Left hindlimb (tissue), 1 donor: ENCODE data around the gene PDLIM4.
A peak's percentile ranks its signal among the peaks of the same experiment; 100 is the strongest.

Experiments used
- DNase-seq: peaks from one replicate; pipeline ENCODE4 v3.0.0-alpha.2; 2018

Gene PDLIM4, protein sequence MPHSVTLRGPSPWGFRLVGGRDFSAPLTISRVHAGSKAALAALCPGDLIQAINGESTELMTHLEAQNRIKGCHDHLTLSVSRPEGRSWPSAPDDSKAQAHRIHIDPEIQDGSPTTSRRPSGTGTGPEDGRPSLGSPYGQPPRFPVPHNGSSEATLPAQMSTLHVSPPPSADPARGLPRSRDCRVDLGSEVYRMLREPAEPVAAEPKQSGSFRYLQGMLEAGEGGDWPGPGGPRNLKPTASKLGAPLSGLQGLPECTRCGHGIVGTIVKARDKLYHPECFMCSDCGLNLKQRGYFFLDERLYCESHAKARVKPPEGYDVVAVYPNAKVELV

DNA sequence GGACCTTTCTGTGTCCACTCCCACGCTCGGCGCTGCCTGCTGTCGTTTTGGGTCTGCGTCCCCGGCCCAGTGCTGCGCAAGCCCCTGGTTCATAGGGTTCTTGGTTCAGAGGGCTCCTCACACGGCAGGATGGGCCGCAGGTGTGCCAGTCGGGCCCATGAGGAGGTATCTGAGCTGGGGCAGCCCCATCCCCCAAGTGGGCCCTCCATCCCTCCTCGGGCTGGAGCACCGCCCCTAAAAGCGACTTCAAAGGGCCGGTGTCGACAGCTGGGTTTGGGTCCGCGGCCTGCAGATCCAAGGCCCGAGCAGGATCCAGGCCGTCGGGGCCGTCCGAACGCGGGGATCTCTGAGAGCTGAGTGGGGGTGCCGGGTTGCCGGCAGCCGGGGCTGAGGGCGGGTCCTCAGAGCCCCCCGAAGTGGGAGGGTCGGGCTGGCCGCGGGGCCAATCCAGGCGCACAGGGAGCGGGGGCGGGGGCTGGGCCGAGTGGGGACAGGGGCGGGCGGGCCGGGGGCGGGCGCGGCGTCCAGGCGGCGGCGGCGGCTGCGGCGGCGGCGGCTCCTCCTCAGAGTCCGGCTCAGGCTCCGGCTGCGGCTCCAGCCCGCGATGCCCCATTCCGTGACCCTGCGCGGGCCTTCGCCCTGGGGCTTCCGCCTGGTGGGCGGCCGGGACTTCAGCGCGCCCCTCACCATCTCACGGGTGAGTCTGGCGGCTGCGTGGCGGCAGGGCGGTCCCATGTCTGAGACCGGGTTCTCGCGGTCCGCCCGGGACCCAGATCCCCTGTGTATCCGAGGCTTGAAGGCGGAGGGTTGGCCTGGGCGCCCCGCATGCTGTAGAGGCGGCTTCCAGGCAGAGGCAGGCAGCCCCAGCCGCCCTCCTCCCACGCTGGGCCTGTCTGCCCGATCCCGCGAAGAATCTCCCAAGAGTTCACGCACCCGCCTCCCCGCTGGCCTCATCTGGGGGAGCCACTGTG lies at the start of gene PDLIM4:
TSS of gene PDLIM4 (plus strand) at position 566 of the 971 bp plus-strand sequence. CDS start at position 605, 39 bp downstream.
- peak; percentile 88 for DNase-seq

DNA sequence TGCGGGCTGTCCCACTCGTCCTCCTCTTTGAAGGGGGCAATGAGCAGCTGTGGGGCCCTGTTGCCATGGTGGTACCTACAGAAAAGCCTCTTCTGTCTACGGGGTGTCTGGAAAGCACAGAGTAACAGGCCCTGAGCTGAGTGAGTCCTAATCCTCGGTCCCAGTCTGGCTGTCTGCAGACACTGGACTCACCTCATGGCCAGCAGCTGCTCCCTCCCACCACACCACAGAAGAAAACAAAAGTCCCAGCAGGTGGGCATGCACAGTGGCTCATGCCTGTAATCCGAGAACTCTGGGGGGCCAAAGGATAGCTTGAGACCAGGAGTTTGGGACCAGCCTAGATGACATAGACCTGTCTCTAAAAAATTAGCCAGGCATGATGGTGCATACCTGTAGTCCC lies 49.7 kb upstream of the PDLIM4 start:
- no peak for DNase-seq

DNA sequence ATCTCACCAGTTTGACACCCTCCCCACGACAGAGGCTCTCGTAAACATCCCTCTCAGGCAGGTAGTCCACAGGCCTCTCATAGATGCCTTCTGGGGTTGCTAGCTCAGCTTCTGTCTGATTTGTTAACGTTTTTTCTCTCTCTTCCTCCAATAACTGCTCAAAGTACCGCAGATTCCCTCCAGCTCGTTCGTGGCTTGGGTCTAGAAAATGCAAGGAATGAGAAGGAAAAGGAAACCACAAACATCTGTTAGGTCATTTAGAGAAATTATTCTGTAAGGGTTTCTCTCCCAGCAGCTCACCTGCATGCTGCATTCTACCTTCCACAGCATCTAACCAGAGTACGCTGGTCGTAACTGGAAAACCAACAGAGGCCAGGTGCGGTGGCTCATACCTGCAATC lies 48.4 kb upstream of the PDLIM4 start:
- DNase-seq: no peak

DNA sequence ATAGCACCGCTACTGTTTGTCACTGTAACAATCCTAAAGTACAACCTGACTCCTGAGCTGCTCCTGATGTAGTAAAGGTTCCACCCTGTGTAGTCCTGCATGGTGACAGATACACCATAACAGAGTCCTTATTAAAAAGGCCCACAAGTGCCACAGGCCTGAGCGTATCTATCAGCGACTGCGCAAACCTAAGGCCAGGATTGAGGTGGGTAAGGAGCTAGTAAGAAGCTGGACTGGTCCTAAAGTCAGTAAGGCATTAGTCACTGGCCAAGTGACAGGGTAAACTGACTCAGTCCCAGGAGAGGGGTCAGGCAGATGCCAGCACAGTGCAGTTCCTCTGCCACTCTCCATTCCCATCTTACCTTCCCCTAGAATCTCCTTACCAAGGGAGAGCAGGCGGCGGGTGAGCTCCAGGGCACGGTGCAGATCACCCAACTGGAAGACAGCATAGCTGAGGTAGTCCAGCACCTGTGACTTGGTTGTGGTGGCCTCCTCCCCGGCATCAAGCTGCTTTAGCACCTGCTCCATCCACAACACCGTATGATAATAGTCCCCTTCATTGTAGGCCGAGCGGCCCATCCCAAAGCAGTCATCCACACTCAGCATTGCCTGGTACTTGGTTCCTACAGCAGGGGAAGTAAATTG lies 47.5 kb upstream of the PDLIM4 start:
- no peak for DNase-seq

DNA sequence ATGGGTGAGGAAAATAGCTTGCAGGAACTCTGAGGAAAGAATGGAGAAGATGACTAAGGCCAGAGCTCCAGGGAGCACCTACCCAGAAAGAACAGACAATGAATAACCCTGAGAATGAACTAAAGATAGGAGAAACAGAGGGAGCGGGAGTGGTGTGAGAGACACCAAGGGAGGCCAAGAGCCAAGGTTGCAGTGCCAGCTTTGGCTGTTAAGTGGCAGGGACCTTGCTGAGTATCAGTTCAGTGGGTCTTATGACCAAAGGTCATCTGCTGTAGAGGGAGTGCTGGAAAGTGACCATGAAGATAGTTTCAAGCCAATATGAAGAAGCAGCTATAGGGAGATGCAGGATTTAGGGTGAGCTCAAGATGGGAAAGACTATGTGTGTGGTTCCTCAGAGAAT lies 46.6 kb upstream of the PDLIM4 start:
- DNase-seq: no peak

DNA sequence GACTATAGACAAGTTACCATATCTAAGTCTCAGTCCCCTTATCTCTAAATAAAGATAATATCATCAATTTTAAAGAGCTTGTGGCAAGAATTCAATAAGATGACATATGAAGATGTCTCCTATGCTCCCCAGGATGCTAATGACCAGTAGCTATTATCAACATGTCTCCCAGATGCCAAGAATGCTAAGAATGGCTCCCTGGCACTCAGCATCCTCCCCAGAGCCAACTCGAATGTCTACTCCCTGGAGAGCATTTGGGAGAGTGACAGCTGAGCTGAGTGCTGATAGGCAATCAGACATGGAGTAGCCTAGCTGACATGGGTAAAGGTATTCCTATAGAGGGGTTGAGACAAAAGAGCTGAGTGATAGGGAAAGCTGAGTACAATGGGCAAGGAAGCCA lies 45.7 kb upstream of the PDLIM4 start:
- no peak for DNase-seq

DNA sequence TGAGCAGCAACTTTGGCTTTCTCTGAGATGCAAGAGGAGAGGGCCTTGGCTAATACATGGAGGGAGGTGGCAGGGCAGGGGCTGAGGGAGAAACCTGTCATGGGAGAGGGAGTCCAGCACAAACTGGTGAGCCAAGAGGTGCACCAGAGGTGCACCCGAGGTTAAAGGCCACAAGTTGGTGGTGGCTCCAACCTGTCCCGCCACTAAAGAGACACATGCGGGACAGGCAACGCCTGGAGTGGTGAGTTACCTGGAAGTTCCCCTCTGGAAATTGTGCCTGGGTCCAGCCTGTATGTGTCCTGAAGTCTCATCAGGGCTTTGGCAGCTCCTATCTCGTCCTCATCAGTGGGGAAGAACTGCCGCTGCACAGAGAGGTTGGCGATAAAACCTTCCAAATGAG lies 43.8 kb upstream of the PDLIM4 start:
- no peak for DNase-seq

DNA sequence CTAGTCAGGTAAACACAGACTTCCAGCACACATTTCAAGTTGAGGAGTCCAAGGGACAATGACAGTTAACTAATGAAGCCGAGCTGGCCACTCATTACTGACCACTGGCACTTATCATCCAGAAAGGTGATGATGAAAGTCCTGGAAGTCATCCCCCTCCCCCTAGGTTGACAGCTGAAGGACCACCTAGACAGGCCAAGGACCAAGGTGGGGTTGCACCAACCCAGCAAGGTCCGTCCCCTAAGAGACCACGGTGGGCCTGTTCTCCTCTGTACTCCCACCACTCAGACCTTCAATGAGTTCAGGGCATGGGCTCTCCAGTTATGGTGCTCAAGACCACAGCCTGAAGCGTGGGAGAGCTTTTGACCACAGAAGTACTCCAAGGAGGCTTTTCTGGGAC lies 43.0 kb upstream of the PDLIM4 start:
- no peak for DNase-seq

DNA sequence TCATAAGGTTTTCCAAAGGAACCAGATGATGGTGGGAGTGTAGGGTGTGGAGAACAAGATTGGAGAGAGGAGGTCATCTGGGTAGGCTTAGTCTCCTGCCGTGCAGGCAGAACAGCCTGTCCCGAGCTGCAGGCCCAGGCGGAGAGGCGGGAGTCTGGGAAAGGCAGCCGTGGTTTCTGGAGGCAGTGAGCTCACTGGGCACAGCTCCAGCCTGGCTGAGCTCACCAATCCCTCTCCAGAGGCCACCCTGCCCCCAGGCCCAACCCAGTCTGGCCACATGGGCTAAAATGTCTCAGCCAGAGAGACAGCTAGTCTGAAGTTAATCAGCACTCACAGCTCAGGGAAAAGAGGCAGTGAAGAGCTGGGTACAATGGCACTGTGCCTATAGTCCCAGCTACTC lies 42.2 kb upstream of the PDLIM4 start:
- peak; percentile 92 for DNase-seq

DNA sequence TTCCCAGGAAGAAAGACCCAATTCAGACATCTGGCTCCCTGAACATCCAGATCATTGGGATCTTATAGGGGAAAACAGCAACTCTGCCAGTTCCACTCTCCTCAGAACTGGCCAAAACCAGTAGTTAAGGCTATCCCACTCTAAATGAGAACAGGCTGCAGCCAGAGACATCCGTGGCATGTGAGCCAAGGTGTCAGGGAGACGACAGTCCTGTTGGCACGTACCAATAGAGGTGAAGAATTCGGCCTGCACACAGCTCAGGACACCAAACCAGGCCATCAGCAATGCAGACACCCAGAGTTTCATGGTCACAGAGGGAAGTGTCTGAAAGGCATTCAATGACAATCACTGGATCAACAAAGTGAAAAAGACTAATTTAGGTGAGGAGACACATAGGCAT lies 39.2 kb upstream of the PDLIM4 start:
- DNase-seq: no peak

DNA sequence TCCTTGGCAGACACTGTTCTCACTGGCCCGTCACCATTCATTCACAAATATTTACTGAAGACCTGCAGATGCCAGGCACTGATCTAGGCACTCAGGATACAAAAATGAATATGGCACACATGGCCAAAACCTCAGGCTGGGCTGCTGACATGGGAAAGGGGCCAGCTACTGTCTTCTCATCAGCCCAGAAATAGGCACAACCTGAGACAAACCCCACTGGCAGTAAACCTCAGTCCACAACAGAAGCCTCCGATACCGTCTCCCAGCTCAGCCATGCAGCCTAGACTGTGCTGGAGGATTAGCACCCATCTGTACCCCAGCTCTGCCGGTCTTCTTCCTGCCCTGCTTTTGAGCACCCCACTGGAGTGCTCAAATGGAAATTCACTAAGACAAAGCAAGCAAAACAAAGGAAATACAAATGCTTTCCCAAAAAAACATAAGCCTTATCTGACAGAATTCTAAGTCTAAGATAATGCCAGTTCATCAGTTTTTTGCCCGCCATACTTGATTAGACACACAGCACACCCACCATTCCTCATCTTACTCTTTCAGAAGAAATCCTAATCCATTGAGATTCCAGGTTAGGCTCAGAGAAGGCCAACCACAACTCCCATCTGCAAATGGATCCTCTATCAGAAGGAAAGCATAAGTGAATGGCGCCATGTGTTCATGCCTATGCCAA lies 38.1 kb upstream of the PDLIM4 start:
- DNase-seq: no peak

DNA sequence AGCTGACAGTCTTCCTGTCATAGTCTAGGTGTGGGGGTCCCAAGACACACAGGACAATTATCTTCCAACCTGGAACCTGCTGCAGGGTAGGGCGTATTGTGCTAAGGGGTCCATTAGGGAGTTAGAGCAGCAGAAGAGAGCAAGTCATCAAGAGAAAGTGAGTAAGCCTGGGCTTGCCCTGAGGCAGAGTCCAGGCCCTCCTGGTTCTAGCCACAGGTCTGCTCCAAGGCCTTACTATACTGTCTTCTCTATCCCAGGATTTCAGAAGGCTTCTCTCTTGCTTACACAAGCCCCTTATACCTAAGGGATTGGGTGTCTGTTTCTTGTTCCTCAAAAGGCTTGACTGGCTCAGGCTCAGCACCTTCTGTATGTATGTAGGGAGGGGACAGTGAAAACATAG lies 37.5 kb upstream of the PDLIM4 start:
- DNase-seq: no peak

DNA sequence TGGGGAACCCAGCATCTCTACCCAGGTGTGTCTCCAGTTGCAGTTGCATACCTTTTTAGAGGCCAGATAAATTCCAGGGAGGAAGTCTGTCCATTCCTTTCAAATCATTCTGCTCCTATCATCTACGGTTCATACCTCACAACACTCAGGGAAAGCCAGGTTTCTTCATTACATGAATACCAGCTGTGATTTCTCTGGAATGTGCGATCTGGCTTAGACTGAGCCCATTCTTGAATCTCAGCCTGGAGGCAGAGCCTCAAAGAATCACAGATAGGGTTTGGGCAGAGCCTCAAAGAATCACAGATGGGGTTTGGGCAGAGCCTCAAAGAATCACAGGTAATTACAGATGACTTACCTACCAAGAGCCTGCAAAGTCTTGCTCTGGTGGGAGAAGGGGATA lies 37.0 kb upstream of the PDLIM4 start:
- DNase-seq: no peak

DNA sequence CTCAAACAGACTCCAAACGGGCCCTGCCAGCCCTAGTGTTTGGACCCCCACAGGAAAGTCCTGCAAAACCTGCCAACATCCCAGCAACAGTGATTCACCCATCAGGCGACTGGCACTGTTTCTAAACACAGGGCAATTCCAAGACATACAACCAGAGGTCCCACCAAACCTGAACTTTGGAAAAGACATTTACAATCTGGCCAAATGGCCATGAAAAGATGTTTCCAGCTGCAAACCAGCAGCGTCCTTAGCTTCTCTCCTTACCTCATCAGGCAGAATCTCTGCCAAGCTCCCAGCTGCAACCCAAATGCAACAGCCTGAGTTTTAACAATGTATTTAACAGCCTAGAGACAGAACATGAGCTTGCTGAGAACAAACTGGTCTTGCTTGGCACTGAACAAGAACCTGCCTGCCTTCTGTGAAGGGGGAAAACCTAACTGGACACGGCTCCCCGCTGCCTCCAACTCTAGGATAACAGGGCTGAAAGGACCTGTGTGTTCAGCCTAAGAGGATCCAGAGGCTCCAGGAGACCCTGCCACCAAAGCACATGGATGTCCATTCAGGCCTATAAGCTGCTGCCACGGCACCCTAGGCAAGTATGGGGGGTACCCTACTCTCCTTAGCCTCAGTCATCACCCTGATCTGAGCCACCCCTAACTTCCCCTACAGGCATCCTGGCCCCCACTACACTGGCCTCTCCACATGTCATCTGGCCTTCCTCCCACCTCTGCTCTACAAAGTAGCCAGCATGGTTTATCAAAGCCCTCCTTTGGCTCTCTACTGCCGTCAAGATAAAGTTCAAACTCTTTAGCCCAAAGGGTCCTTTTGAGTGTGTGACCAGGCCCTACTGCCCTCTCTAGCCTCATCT lies 35.5 kb upstream of the PDLIM4 start:
- DNase-seq: peak; percentile 91

DNA sequence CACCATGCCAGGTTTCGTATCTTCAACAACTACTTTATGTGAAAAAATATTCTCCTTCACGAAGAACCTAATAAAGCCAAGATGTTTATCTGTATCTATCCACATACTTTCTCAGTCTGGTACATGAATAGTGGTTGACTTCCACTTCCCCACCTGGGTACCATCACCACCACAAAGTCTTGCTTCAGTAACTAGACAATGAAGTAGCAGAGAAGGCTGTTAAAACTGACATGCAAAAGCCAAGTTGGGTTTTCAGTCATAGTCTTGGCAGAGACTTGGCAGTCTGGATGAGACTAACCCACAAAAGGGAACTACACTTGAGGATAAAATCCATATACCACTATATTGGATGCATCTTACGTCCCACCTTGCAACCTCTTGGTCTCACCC lies 34.9 kb upstream of the PDLIM4 start:
- no peak for DNase-seq

DNA sequence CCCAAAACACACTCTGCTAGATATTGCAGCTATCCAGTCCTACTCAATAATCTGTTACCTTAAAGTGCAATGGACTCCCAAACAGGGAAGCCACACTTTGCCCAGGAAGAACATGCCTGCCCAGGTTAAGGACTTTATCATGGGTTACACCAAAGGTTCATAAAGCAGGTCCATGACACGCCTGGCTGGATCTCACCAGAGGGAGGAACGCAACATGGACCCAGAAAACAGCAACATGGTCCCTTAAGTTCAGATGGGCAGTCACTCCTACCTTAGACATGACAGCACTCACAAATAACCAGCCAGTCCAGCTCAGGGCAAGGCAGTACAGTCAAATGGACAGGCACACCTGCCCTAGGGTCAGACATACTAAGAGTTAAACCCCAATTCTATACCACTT lies 33.6 kb upstream of the PDLIM4 start:
- no peak for DNase-seq

DNA sequence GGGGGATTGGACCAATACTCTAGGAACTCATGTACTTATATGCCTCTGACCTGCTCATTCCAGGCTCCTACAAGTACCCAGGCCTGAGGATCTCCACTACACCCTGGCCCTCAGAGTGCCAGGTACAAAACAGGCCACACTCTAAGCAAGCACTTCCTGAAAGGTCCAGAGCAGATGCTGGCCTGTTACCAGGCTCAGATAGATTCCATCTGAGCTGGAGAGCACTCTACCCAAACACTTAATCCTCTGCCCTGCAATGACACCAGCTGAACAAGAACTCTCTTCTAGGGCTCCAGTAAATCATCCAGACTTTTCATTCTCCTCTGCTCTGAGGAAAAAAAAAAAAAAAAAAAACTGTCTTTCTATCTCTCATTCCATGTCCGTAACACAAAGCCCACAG lies 32.8 kb upstream of the PDLIM4 start:
- DNase-seq: no peak

DNA sequence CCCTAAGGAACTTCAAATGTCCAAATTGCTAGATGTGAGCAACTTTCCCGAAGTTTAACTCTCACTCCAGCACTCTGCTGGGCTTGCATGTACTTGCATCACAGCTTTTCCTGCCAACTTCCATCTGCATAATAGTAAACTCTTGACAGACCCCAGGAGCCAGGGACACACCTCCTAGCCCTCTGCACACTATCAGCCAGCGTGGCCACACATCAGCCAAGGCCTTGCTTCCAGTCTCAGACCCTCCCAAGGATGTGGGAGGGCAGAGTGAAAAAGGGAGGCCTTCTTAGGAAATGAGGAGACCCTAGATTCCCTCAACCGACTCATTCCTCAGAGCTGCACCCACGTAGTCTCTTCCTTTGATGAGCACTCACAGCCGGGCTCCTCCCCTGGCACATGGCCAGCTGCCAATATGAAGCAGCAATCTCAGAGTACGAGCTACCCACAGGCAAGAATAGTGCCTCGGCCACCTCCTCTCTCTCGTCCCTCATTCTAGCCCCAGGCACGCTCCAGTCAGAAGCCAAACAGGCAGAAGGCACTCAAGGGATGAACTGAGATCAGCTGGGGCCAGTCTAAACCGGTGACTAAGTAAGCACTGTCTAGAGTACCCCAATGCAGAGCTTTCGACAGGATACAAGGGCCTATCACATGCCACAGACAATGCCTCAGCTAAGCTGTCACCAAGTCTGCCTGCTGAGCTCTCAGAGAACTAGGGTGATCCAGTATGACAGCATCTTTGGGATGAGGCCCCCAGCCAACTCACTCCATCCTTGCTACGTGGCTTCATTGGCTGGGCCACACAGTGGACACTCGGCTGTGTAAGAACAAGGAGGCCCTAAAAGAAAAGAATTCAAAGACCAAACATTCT lies 32.1 kb upstream of the PDLIM4 start:
- peak; percentile 75 for DNase-seq

DNA sequence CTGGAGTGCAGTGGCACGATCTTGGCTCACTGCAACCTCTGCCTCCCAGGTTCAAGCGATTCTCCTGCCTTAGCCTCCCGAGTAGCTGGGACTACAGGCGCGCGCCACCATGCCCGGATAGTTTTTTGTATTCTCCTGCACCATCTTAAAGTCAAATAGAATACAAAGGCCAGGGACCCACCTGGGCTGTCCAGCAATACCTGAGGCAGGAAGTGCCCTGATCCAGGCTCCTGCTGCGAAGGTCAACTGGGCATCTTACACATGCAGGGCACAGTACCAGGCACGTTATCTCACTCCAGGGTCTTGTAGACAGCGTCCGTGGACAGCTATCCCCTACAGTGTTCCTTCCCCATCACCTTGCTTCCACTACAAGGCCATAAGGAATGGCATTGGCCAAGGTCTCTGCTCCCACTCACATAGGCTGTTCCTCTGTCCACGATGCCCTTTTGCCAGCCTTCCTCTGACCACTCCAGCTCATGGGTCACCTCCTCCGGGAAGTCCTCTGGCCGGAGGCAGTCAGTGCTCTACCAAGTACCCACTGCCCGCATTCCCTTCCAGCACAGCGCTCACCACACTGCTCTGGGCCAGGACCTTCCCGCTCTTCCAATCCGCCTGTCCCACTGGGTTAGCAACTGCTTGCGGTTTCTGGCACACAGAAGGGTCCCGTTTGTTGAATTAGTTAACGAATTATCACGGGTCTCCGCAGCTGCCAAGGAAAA lies 30.8 kb upstream of the PDLIM4 start:
- peak; percentile 59 for DNase-seq

DNA sequence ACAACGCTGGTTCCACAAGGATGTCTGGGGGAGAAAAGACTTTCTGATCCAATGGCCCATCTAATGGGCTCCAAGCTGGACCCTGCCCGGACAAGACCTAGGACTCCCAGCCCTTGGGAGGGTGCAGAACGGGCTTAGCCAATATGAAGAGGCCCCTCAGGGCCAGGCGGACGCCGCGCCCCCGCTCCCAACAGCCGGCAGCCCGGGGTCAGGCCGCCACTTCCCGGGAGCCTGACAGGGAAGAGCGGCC lies 30.3 kb upstream of the PDLIM4 start:
- no peak for DNase-seq
